Activated CD4-positive, alpha-beta memory T cell treated with anti-CD3 and anti-CD28 coated beads for 36 hours (primary cell): ENCODE measurements around the gene ATG2B. TPM values are rescaled to one million over a fixed set of nuclear protein-coding genes. Genes with fewer than 3 reads are reported as not detected.

ENCODE experiments used
- CTCF ChIA-PET: fragments of 350-600 bp; sonication (Branson Sonifier 250); formaldehyde crosslinking; loops from one replicate; lab custom pipeline; 2021; ENCODE audit warnings: antibody characterized with exemption, inconsistent platforms; lab: Charles Lee
- POLR2A ChIA-PET: fragments of 350-600 bp; sonication (Branson Sonifier 250); formaldehyde crosslinking; loops from one replicate; lab custom pipeline; 2021; ENCODE audit warnings: antibody characterized with exemption; lab: Charles Lee
- DNase-seq: peaks from one replicate; pipeline ENCODE4 v3.0.0-alpha.2; 2020
- H3K27ac Mint-ChIP-seq: one replicate; pipeline ENCODE4 v1.8.0; 2021; ENCODE audit warnings: mixed read lengths
- H3K27me3 Mint-ChIP-seq: one replicate; pipeline ENCODE4 v1.8.0; 2021; ENCODE audit warnings: mixed read lengths
- H3K36me3 Mint-ChIP-seq: one replicate; pipeline ENCODE4 v1.8.0; 2021; ENCODE audit warnings: mixed read lengths
- H3K4me1 Mint-ChIP-seq: one replicate; pipeline ENCODE4 v1.8.0; 2021; ENCODE audit warnings: low read depth, mixed read lengths
- H3K4me3 Mint-ChIP-seq: one replicate; pipeline ENCODE4 v1.8.0; 2021; ENCODE audit warnings: mild to moderate bottlenecking, mixed read lengths
- H3K9me3 Mint-ChIP-seq: one replicate; pipeline ENCODE4 v1.8.0; 2021; ENCODE audit warnings: mixed read lengths
- intact Hi-C: fragments of 100-400 bp; cut with micrococcal nuclease; formaldehyde crosslinking; loops from one replicate; pipeline ENCODE4 v1.15.1; 2023
- total RNA-seq, 2 experiments: library from RNA; stranded (reverse); gene quantifications; one replicate each; pipeline ENCODE4 v1.2.3, GENCODE V29; 2021

The ATG2B gene
- total RNA-seq, 2 experiments from 2014 or later = 12.0 to 12.8 TPM

DNA sequence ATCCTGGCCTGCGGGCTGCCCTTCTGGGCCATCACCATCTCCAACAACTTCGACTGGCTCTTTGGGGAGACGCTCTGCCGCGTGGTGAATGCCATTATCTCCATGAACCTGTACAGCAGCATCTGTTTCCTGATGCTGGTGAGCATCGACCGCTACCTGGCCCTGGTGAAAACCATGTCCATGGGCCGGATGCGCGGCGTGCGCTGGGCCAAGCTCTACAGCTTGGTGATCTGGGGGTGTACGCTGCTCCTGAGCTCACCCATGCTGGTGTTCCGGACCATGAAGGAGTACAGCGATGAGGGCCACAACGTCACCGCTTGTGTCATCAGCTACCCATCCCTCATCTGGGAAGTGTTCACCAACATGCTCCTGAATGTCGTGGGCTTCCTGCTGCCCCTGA is 122.5 kb downstream of the ATG2B start:
- CTCF ChIA-PET = no interaction called here
- H3K9me3 Mint-ChIP-seq = no peaks in the 10 kb centered on the region
- H3K4me3 Mint-ChIP-seq = no peak overlapping the region
- POLR2A ChIA-PET = no interaction called here
- peaks cover 8% of the 10 kb centered on the region for H3K27me3 Mint-ChIP-seq
- no peaks in the 10 kb centered on the region for H3K36me3 Mint-ChIP-seq
- no peaks in the 10 kb centered on the region for H3K4me1 Mint-ChIP-seq
- intact Hi-C loops = no loop called here
- DNase-seq = no peak
- H3K27ac Mint-ChIP-seq = no peak overlapping the region

- intact Hi-C loops = no loop called here
- H3K9me3 Mint-ChIP-seq = no peaks in the 10 kb centered on the region
- ChIA-PET POLR2A (no interaction called here), CTCF (no interaction called here)
- H3K36me3 Mint-ChIP-seq = no peaks in the 10 kb centered on the region
- H3K4me1 Mint-ChIP-seq = no peaks in the 10 kb centered on the region
- DNase-seq = no peak
- no peak overlapping the region for H3K27ac Mint-ChIP-seq
- no peak overlapping the region for H3K4me3 Mint-ChIP-seq
- H3K27me3 Mint-ChIP-seq = peaks cover 6% of the 10 kb centered on the region
Observed at GRCh38 chr14:96239711-96240141, 123.4 kb downstream of the ATG2B start.

DNA sequence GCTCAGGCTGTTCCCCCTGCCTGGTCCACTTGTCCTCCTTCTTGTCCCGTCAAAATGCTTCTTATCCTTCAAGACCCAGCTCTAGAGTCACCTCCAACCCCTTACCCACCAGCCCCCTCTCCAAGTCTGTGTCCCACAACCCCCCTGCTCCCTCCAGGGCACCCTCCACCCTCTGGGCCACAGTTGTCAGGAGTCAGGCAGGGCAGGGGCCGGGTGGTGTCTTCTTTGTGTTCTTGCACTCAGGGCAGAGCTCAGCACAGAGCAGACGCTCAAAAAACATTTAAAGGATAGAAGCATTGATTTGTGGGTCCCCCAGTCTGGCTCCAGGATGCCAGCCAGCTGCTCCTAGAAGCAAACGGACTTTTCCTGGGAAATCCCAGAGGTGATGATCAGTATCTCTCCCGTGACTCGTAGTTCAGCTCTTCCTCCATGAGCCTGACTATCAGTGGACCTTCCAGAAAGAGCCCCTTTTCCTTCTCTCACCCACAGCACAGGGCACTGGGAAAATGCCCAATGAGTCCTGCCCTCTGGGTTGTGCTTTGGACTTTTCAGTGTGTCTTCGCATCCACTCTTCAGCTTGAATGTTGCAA is 124.4 kb downstream of the ATG2B start:
- Mint-ChIP-seq H3K27me3 (peaks cover 6% of the 10 kb centered on the region), H3K27ac (no peak overlapping the region), H3K4me1 (no peaks in the 10 kb centered on the region), H3K36me3 (no peaks in the 10 kb centered on the region), H3K4me3 (no peak overlapping the region), H3K9me3 (no peaks in the 10 kb centered on the region)
- ChIA-PET CTCF (no interaction called here), POLR2A (no interaction called here)
- intact Hi-C loops = no loop called here
- DNase-seq = no peak

- H3K9me3 Mint-ChIP-seq = no peaks in the 10 kb centered on the region
- peaks cover 6% of the 10 kb centered on the region for H3K27me3 Mint-ChIP-seq
- ChIA-PET POLR2A (no interaction called here), CTCF (no interaction called here)
- no peaks in the 10 kb centered on the region for H3K4me1 Mint-ChIP-seq
- no peaks in the 10 kb centered on the region for H3K36me3 Mint-ChIP-seq
- DNase-seq = no peak
- intact Hi-C loops = no loop called here
- no peak overlapping the region for H3K4me3 Mint-ChIP-seq
- no peak overlapping the region for H3K27ac Mint-ChIP-seq
Observed at GRCh38 chr14:96237641-96238040, 125.5 kb downstream of the ATG2B start.

GRCh38 chr14:96235426-96235825 is 127.7 kb downstream of the ATG2B start:
- Mint-ChIP-seq H3K9me3 (no peaks in the 10 kb centered on the region), H3K4me1 (no peaks in the 10 kb centered on the region), H3K36me3 (no peaks in the 10 kb centered on the region), H3K27me3 (peaks cover 6% of the 10 kb centered on the region), H3K4me3 (no peak overlapping the region), H3K27ac (no peak overlapping the region)
- ChIA-PET POLR2A (no interaction called here), CTCF (no interaction called here)
- intact Hi-C loops = no loop called here
- DNase-seq = no peak

DNA sequence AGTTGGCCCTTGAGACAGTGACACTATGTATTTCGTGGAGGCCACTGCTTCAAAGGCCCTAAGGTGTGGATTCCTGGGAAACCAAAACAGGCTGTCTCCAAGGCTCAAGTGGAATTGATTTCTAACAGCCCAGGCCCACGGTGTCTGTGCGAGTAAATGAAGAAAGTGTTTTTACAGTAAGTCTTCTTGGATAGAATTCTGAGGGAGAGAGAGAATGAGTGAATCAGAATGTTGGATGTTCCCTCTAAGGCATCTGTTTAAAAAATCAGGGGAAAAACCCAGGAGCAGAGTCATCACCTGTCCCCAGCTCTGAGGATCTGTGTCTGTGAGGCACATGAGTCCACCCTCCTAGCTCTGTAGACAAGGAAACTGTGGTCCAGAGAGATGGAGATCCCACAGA is 129.5 kb downstream of the ATG2B start:
- Mint-ChIP-seq H3K4me1 (no peaks in the 10 kb centered on the region), H3K4me3 (no peak overlapping the region), H3K27ac (no peak overlapping the region), H3K27me3 (peaks cover 3% of the 10 kb centered on the region), H3K9me3 (no peaks in the 10 kb centered on the region), H3K36me3 (no peaks in the 10 kb centered on the region)
- ChIA-PET POLR2A (no interaction called here), CTCF (no interaction called here)
- no peak for DNase-seq
- intact Hi-C loops = no loop called here

DNA sequence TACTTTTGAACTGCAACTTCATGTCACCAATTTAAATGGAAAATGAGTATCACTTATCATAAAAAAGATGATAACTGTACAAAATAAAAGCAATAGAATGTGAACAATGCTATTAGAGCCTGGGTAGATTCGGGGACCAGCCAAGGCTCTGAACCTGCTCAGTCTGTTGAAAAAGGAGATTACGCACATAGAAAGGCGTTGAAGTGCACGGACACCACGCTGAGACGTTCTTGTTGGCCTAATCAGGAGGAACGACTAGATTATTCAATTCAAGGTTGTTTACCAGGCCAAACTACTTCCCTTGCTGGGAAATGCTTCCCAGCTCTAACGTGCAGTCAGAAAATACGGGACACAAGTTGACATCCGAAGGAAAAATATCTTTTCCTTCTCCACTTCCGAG is 130.6 kb downstream of the ATG2B start:
- no peak for DNase-seq
- Mint-ChIP-seq H3K4me1 (no peaks in the 10 kb centered on the region), H3K4me3 (no peak overlapping the region), H3K36me3 (peaks cover 1% of the 10 kb centered on the region), H3K27me3 (peaks cover 4% of the 10 kb centered on the region), H3K9me3 (peaks cover 1% of the 10 kb centered on the region), H3K27ac (no peak overlapping the region)
- intact Hi-C loops = no loop called here
- ChIA-PET CTCF (no interaction called here), POLR2A (no interaction called here)

- POLR2A ChIA-PET = no interaction called here
- Mint-ChIP-seq H3K27ac (no peak overlapping the region), H3K36me3 (peaks cover 1% of the 10 kb centered on the region), H3K4me3 (no peak overlapping the region), H3K9me3 (peaks cover 2% of the 10 kb centered on the region), H3K4me1 (no peaks in the 10 kb centered on the region), H3K27me3 (peaks cover 6% of the 10 kb centered on the region)
- no peak for DNase-seq
- CTCF ChIA-PET = interaction anchor here (0.8 to 0.9 kb wide), 2 partner anchors 115 to 131 kb away, joined by 3 read pairs; no protein-coding TSS in a partner anchor
- intact Hi-C loops = no loop called here
Observed at GRCh38 chr14:96231526-96232130, 131.5 kb downstream of the ATG2B start.

DNA sequence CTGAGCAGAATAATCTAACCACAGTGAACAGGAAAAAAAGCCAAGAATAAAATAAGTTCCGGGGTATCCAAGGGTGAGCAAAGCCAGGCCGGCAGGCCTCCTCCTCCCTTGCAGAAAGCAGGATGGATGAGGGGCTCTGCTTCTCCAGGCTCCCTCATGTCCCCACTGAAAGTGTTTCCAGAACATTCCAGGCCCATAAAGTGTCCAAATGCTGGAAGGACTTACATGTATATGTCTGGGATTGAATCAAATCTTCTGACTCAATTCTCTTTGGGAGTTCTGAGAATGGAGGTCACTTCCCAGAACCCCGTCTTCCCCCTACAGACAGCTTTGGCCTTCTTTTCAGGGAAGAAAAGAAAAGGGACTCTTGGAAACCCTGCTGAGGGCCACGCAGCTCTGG is 132.1 kb downstream of the ATG2B start:
- POLR2A ChIA-PET = no interaction called here
- no peak overlapping the region for H3K4me3 Mint-ChIP-seq
- peaks cover 3% of the 10 kb centered on the region for H3K27me3 Mint-ChIP-seq
- peaks cover 2% of the 10 kb centered on the region for H3K9me3 Mint-ChIP-seq
- peaks cover 1% of the 10 kb centered on the region for H3K36me3 Mint-ChIP-seq
- no peak overlapping the region for H3K27ac Mint-ChIP-seq
- CTCF ChIA-PET = interaction anchor here (0.8 to 0.9 kb wide), 2 partner anchors 114 to 130 kb away, joined by 3 read pairs; no protein-coding TSS in a partner anchor
- DNase-seq = no peak
- intact Hi-C loops = no loop called here
- H3K4me1 Mint-ChIP-seq = no peaks in the 10 kb centered on the region

DNA sequence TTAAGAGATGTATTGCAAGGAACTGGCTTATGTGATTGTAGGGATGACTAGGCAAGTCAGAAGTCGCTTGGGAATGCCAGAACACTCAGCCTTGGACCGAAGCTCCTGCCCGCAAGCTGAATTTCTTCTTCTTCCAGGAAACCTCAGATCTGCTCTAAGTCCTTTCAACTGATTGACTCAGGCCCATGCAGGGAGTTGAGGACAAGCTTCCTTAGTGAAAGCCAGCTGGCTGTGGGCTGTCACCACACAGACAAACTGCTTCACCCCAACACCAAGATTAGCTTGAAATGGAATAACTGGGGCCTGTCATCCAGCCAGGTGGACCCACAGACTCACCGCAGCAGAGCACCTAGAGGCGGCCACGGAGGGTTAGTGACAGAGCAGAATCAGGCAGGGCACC is 133.8 kb downstream of the ATG2B start:
- Mint-ChIP-seq H3K9me3 (peaks cover 2% of the 10 kb centered on the region), H3K36me3 (peaks cover 1% of the 10 kb centered on the region), H3K27me3 (peaks cover 3% of the 10 kb centered on the region), H3K4me3 (no peak overlapping the region), H3K4me1 (no peaks in the 10 kb centered on the region), H3K27ac (no peak overlapping the region)
- intact Hi-C loops = no loop called here
- DNase-seq = no peak
- ChIA-PET CTCF (no interaction called here), POLR2A (no interaction called here)

Other genes starting within 250 kb of the ATG2B start
- under 1 TPM in 1 of 2 experiments, not detected in 1; 0.12 TPM for gene BDKRB2, start 158.5 kb downstream of the ATG2B start, total RNA-seq
- gene BDKRB1, start 107.1 kb downstream of the ATG2B start, total RNA-seq = not detected
- 10 to 100 TPM; 22.8 to 29.7 TPM for gene GSKIP, start 185 bp upstream of the ATG2B start, total RNA-seq
- gene AK7, start 28.8 kb upstream of the ATG2B start, total RNA-seq = 1 to 10 TPM; 2.1 TPM
- 100 to 1,000 TPM; 161 to 173 TPM for gene PAPOLA, start 139.0 kb upstream of the ATG2B start, total RNA-seq